Hippocampal formation (tissue), 2 donors: ENCODE data around the gene RFTN2.
"Not testable (repeated sequence)": the region's sequence is repeated elsewhere in the genome, so short reads cannot be mapped to it uniquely, and the experiment has no call there.

Experiments used
- DNase-seq, 2 donors: peaks; one replicate each; lab custom pipeline; 2025; lab: John Stamatoyannopoulos, UW

The RFTN2 gene

GRCh38 chr2:197675246-197675645 lies at the start of gene RFTN2:
RFTN2 (minus strand) TSS chr2:197675587; CDS start chr2:197675458, 129 bp downstream.
- no peak for DNase-seq

GRCh38 chr2:197717863-197718262 lies 42.5 kb upstream of the RFTN2 start:
- DNase-seq: no peak

- no peak for DNase-seq
Measured at GRCh38 chr2:197713271-197713670, 37.9 kb upstream of the RFTN2 start.

GRCh38 chr2:197711578-197711977 lies 36.2 kb upstream of the RFTN2 start:
- DNase-seq: no peak

DNA sequence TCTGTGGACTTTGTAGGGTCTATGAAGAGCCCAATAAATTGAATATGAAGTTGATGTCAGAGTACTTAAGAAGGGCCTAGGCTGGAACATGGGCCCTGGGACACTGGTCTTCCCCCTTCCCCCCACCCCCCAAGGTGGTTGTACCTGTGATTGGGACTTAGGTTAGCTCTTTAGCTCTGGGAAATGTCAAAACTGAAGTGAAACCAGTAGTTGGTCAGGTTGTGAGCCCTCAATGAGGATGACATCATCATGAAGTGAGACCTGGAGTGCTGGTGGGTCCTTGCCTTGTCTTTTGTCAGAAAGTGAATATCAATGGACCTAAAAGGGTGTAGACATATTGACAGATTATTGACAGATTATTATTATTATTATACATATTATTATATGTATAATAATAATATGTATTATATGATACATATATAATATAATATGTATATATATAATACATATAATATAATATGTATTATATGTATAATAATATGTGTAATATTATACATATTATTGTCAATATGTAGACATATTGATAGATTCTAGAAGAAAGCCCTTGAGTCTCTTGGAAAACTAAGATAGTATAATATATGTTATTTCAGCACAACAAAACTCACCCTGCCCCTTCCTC lies 35.1 kb upstream of the RFTN2 start:
- DNase-seq: no peak

GRCh38 chr2:197709140-197709539 lies 33.8 kb upstream of the RFTN2 start:
- DNase-seq: not testable (repeated sequence)

DNA sequence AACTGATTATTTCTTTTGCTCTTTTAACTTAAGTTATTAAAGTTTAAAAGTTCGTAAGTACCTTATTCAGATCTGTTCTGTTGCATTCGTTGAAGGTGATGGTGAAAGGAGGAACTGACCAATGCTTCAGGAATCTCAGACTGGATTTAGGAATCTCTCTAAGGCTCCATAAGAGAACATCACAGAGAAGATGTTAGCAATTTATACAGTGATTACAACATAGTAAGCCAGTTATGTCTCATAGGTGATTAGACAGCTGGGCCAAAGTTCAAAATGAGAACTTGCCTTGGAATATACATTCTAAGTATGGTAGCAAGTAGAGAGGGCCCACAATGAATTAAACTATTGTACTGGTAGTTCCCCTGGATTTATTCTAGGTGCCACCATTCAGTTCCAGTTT lies 32.9 kb upstream of the RFTN2 start:
- no peak for DNase-seq

DNA sequence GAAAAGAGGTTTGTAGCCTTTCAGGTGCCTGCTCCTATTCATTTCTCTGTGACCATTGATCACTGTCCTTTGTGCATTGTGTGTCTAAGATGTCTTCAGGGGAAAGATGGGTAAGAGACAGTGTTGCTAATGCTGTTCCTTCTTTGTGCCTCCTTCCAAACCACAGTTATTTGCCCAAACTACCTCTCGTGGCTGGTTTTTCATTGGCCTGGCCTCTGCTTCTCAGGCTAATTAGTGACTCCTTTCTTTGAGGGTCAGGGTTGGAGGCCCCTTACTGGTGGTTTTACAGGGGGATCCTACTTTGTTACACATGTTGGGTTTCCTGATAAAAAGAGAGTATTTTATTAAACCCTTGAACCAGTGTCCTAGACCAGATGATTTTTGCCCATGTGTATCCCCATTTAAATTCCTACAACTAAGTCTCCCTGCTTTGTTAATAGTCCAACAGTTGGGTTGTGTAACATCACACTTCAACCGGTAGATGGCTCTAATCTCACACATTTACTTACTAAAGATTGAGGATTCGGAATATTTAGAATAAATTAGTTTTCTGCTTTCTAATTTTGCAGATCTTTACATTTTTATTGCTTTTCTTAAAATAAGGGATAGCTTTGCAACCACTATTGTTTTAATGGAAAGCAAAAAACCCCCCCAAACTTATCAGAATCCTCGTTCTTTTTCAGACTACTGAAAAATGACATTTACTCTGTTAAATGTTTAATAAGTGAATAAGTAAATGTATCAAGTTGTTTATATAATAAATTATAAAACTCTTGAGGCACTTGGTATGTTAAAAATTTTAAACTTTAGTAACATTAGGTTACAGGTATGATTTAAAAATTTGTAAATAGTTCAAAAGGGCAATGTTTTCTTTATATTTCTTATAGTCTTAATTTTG lies 32.2 kb upstream of the RFTN2 start:
- DNase-seq: peak in 1 of 2 donors; percentile 71

GRCh38 chr2:197706839-197707207 lies 31.4 kb upstream of the RFTN2 start:
- no peak for DNase-seq

GRCh38 chr2:197705912-197706838 lies 30.8 kb upstream of the RFTN2 start:
- no peak for DNase-seq

DNA sequence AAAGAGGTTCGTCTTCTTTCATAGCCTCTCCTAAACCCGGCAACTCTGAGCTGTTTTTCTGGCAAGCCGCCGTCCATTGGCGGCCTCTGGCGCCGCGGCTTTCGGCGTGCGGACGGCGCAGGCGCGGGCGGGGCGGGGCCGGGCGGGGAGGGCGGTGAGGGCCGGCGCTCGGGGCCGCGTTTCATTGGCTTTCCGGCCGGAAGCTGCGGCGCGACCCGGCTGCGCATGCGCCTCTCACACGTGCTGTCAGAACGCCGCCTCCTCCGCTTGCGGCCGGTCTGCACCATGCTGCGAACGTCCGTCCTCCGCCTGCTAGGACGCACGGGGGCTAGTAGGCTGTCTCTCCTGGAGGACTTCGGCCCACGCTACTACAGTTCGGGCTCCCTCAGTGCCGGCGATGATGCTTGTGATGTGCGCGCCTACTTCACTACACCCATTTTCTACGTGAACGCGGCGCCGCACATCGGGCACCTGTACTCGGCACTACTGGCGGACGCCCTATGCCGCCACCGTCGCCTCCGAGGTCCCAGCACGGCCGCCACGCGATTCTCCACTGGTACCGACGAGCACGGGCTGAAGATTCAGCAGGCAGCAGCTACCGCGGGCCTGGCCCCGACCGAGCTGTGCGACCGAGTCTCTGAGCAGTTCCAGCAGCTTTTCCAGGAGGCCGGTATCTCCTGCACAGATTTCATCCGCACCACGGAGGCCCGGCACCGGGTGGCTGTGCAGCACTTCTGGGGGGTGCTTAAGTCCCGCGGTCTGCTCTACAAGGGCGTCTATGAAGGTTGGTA lies 29.9 kb upstream of the RFTN2 start, which contains the start of gene MARS2:
Gene MARS2 (plus strand): TSS at position 249 of the 791 bp plus-strand sequence. CDS start 37 bp downstream, at position 286.
- peak; percentile 89 to 94 for DNase-seq

GRCh38 chr2:197704434-197705120 lies 29.2 kb upstream of the RFTN2 start:
- peak in 1 of 2 donors; percentile 93 for DNase-seq

GRCh38 chr2:197700960-197701359 lies 25.6 kb upstream of the RFTN2 start:
- no peak for DNase-seq

- not testable (repeated sequence) for DNase-seq
Measured at GRCh38 chr2:197699724-197700123, 24.3 kb upstream of the RFTN2 start.

DNA sequence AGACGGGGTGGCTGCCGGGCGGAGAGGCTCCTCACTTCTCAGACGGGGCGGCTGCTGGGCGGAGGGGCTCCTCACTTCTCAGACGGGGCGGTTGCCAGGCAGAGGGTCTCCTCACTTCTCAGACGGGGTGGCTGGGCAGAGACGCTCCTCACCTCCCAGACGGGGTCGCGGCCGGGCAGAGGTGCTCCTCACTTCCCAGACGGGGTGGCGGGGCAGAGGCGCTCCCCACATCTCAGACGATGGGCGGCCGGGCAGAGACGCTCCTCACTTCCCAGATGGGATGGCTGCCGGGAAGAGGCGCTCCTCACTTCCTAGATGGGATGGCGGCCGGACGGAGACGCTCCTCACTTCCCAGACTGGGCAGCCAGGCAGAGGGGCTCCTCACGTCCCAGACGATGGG lies 21.2 kb upstream of the RFTN2 start:
- DNase-seq: not testable (repeated sequence)

DNA sequence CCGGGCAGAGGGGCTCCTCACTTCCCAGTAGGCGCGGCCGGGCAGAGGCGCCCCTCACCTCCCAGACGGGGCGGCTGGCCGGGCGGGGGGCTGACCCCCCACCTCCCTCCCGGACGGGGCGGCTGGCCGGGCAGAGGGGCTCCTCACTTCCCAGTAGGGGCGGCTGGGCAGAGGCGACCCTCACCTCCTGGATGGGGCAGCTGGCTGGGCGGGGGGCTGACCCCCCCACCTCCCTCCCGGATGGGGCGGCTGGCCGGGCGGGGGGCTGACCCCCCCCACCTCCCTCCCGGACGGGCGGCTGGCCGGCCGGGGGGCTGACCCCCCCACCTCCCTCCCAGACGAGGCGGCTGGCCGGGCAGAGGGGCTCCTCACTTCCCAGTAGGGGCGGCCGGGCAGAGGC lies 20.6 kb upstream of the RFTN2 start:
- not testable (repeated sequence) for DNase-seq

DNA sequence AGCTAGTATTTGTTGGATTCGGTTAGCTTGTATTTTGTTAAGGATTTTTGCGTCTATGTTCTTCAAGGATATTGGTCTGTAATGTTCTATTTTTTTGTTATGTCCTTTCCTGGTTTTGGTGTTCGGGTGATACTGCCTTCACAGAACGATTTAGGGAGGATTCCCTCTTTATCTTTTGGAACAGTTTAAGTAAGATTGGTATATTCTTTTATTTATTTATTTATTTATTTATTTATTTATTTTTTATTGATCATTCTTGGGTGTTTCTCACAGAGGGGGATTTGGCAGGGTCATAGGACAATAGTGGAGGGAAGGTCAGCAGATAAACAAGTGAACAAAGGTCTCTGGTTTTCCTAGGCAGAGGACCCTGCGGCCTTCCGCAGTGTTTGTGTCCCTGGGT lies 19.8 kb upstream of the RFTN2 start:
- DNase-seq: not testable (repeated sequence)

DNA sequence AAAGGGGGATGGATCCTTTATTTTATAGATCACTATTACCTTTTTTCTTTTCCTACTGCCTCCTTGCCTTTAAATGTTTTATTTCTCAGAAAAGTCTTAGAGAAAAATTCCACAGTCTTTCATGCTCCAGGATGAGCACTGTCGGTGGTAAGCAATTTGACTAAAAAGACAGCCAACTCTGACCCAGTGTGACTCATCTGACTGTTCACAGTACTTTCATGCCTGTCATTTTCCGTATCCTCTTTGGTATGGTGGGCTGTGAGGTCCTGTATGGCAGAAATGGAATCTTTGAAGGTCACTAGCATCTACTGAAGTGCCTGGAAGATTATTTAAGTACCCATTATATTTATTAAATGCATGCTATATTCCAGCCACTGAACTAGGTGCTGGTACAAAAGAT lies 2.1 kb upstream of the RFTN2 start:
- DNase-seq: no peak

- DNase-seq: no peak
Measured at GRCh38 chr2:197677056-197677455, 1.7 kb upstream of the RFTN2 start.

- DNase-seq: peak; percentile 21 to 76
Measured at GRCh38 chr2:197675711-197676188, 363 bp upstream of the RFTN2 start.
